HG02970 (cell line): ENCODE results near the gene FGF23.
"Not testable (repeated sequence)": the region's sequence is repeated elsewhere in the genome, so short reads cannot be mapped to it uniquely, and the experiment has no call there.

ENCODE experiments used
- ATAC-seq: cut with Tn5 transposase; IDR thresholded peaks from one replicate; pipeline ENCODE4 v1.9.1; 2021; ENCODE audit warnings: mild to moderate bottlenecking, moderate library complexity, moderate number of reproducible peaks; ENCODE audit not compliant: unreplicated experiment, low FRiP score

The FGF23 gene

DNA sequence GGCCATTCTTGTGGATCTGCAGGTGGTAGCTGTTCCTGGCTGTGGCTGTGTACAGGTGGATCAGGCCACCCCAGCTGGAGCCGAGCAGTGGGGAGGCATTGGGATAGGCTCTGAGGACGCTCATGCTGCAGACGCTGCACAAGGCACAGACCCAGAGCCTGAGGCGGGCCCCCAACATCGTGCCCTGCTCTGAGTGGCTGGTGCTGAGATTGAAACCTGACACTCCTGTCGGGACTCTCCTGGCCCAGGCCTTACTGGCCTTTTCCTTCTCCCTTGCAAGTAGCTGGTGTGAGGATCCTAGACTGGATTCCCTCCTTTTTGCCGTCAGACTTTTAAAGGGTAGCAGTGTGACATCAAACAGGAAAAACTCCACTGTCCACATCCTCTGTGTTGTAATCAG is at the start of gene FGF23:
Gene FGF23 (minus strand): TSS at position 308 of the 400 bp plus-strand sequence. CDS start 130 bp downstream, at position 178.
- ATAC-seq: no peak

DNA sequence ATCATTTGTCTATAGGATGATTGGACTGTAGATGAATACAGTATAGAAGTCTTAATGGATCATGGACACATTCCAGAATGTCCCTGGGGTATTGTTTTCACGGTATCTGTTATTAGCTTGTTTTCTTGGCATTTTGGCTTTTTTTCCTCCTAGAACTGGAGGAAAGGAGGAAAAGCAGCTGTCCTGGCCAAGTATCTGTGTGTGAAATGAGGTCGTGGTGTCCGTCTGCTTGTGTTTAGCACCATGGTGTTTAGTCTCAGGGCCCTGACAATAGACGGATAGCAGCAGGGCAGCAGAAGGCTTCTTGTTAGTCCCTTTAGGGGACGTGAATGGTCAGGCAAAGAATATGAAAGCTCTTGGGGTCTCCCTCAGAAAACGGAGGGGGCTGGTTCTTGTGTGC is 44.9 kb upstream of the FGF23 start:
- no peak for ATAC-seq

- ATAC-seq: no peak
Measured at GRCh38 chr12:4423528-4424195, 44.1 kb upstream of the FGF23 start.

- ATAC-seq: no peak
Measured at GRCh38 chr12:4422985-4423384, 43.5 kb upstream of the FGF23 start.

DNA sequence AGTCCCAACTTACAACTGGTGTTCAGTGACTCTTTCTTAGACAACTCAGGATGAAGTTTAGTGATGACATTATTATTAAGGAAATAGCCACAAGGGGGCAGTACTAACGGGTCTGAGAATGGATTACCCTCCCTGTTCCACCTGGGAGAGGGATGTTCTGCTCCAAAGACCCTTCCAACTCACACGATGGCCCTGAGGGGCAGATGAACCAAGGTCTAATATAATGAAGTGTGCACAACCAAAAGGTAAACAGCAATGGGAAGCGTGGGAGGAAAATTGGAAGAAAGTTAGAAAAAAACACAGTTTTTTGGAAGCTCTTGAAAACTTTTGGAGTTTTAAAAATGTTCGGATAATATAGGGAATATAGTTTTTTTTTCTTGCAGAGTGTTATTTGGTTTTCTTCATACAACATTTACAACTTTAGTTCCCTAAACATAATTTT is 42.1 kb upstream of the FGF23 start:
- no peak for ATAC-seq

DNA sequence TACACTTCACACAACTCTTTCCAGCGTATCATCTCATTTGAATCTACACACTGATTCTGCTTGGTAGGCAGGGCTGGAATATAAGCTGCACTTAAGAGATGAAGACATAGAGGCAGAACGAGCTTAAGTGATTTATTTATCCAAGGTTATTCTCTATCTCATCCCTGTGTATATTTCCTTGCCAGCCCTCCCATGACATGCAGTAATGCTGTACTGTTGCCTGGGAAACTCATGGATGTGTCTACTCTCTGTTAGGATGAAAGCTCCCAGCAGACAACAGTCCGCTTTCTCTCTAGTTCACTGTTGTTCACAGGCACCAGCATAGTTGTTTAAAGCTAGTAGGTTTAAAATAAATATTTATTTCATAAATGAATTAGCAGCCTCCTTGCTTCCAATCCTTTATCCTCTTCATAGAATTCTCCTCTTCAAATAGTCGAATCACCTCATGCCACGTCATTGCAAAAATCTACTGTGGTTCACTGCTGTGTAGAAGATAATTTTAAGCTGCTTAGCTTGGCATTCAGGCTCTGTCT is 40.7 kb upstream of the FGF23 start:
- ATAC-seq: no peak

DNA sequence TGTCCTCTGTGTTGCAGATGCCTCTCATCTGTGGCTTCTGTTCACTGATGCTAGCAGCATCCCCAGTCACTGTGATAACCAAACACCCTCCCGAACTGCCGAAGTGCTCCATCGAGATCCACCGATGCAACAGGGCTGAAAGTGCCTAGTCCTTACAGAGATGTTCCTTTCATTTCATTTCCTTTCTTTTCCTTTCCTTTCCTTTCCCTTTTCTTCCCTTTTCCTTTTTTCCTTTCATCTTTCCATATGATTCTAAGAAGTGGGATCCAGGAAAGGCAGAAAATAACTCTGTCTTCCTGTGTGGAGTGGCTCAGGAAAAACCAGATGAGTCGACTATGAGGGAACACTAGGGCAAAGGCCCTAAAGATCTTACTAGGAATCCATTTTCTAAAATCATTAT is 39.4 kb upstream of the FGF23 start:
- no peak for ATAC-seq

DNA sequence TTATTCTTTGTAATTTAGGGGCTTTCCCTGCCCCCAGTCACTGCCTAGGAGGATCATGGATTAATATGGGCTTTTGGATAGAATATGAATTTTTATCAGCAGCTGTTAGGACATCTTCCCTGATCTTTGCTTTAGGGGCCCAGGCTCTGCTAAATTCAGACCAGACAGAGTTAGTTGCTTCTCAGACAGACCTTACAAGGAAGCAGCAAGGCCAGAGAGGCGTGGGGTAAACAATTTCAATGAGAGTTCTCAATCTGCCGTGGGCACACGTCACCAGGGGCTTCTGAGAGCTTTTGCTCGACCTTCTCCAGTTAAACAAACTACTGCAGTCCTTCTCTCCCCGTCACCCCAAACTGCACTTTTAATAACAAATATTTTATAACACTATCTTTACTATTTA is 38.4 kb upstream of the FGF23 start:
- ATAC-seq: no peak

GRCh38 chr12:4417455-4417854 is 37.9 kb upstream of the FGF23 start:
- ATAC-seq: no peak

- ATAC-seq: no peak
Measured at GRCh38 chr12:4416276-4416675, 36.8 kb upstream of the FGF23 start.

DNA sequence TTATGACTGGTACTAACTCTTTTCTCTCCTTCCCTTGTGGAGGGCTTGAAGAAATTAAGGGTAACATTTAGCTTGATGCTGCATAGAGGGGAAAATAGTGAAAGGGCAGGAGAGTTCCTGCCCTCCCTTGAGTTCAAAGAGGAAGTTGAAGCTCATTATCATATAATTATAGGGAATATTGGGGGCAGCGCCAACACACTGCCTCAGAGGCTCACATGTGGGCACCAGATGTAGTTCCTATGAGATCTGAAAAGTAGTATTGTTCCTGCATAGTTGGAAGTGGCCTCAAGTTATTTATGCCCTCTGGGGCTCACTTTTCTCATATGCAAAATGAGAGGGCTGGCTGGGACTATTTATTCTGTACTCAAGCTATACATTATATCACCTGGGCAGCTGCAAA is 33.0 kb upstream of the FGF23 start:
- ATAC-seq: no peak

- ATAC-seq: no peak
Measured at GRCh38 chr12:4412056-4412455, 32.5 kb upstream of the FGF23 start.

DNA sequence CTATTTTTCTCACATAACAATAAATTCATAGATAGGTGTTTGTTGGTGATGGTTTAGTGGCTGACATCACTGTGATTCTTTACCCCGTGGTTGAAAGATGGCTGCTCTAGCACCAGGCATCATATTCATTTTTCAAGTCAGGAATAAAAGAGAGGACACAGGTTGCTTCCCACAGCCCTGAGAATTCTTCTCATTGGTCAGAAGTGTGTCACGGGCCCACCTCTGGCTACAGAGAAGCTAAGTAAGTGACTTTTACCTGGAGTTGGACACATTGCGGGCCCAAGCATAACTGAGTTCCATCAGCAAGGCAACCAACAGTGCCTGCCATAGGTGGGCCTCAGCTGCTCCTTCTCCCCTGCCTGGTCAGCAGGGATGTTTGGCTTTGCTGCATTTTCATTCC is 27.6 kb upstream of the FGF23 start:
- no peak for ATAC-seq

DNA sequence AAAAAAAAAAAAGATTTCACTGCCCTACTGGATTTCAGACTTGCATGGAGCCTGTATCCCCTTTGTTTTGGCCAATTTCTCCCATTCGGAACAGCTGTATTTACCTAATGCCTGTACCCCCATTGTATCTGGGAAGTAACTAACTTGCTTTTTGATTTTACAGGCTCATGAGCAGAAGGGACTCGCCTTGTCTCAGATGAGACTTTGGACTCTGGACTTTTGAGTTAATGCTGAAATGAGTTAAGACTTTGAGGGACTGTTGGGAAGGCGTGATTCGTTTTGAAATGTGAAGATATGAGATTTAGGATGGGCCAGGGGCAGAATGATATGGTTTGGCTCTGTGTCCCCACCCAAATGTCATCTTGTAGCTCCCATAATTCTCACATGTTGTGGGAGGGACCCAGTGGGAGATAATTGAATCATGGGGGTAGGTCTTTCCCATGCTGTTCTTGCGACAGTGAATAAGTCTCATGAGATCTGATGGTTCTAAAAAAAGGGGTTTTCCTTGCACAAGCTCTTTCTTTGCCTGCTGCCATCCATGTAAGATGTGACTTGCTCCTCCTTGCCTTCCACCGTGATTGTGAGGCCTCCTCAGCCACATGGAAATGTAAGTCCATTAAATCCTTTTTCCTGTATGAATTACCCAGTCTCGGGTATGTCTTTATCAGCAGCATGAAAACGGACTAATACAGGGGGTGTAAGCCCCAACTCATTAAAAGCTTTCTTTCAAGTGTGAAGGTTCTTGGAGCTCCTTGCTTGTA is 25.5 kb upstream of the FGF23 start:
- ATAC-seq: not testable (repeated sequence)

DNA sequence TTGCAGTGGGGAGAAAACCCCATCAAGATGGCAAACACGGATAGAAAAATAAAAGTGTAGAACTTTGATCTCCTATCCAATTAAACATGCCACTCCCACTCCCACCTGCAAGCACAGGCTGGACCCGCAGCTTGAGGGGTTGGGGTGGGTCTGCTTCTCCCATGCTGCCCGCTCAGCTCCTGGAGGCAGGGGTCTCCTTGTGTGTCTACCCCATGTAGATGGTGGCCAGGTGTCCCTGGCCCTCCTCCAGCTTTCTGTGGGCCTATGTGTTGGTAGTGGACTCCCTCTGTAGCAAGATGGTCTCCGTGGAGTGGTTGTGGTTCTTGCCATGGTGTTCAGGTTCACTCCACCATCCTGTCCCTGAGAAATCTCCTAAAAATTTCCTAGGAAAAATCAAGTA is 23.5 kb upstream of the FGF23 start:
- no peak for ATAC-seq

DNA sequence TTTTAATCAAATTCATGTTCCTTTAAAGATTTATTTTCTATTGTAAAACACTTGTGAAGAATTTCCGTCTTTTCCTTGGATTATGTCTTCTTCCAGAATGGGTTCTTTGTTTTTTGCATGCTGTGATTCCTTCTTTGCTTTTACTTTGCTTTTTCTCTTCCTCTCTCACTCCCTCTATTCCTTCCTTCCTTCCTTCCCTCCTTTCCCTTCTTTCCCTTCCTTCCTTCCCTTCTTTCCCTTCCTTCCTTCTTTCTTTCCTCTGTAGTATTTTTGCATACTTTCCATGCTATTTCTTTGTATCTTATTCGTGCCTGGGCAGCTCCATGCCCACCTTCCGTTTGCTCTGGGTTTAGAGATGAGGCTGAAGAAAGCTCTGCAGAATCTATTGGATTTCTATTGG is 21.6 kb upstream of the FGF23 start:
- no peak for ATAC-seq

GRCh38 chr12:4395818-4396217 is 16.3 kb upstream of the FGF23 start:
- no peak for ATAC-seq

GRCh38 chr12:4393211-4393610 is 13.7 kb upstream of the FGF23 start:
- ATAC-seq: no peak

DNA sequence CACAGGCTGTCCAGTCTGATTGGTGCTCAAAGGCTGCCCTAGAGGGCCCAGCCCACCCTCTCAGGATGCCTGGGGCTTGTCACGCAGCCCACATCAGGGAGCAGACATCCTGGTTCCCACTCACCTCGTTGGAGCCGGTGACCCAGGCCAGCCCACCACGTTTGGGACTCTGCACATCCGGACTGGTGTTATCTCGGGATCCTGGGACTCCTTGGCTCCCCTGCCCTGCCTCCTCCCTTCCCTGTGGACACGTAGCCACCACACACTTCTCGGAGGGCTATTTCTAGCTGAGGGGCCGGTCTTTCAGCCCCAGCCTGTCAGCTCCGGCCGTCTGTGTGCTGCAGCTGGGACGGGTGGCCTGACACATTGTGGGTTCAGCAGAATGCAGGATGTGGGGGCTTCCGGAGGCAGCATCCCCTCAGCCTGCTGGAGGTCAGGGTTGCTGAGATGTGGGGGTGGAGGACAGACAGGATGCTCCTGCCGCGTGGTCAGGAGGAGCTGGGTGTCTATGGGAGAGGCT is 12.8 kb upstream of the FGF23 start:
- no peak for ATAC-seq

DNA sequence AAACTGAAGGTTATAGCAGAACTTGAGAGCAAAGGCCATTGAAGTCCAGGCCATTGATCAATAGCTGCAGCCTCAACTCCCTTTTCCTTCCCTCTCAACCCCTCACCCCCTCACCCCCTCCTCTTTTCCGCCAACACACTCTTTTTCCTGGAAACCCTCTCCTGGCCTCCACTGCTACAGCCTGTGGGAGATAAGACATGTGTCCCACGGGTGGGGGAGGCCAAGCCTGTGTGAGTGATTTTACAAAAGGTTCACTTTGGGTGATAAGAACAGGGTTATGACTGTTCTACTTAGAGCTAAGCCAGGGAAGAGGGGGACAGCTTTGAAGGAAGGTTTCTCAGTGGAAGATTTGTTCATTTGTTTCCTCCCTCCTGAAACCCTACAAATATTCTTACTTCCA is 9.2 kb upstream of the FGF23 start:
- no peak for ATAC-seq

- ATAC-seq: no peak
Measured at GRCh38 chr12:4388032-4388431, 8.5 kb upstream of the FGF23 start.

DNA sequence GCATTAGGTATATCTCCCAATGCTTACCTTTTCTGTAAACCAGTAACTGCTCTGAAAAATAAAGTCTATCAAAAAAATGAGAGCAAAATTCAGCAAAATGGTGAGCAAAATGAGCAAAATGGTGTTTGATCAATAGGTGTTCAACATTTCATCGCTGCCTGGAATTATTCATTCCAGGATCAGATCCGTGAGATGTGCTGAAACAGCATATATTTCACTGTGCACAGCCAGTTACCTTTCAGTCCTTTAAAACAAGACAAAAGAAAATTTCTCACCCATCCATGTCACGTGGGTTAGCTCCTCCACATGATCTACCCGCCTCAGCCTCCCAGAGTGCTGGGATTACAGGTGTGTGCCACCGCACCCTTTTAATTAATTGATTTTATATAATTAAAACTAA is 8.1 kb upstream of the FGF23 start:
- no peak for ATAC-seq
